ENCODE data around the gene FKBP1C. TPM values are rescaled to one million over a fixed set of nuclear protein-coding genes. Genes with fewer than 3 reads are reported as not detected.
A peak's percentile ranks its signal among the peaks of the same experiment; 100 is the strongest.
"Not testable (repeated sequence)": the region's sequence is repeated elsewhere in the genome, so short reads cannot be mapped to it uniquely, and the experiment has no call there.

The FKBP1C gene
- total RNA-seq (2014; rRNA removed; shearing (Covaris generic)) (0.10 and 0.16 TPM in 2 replicates), total RNA-seq (2022) (0.39 TPM in 1 of 2 replicates, not detected in the other), Bru-seq, nascent RNA (not detected), BruChase-seq, experiment 1, labeled RNA remaining after a 6-hour chase (percentile 25 among the genes with signal in this experiment), BruChase-seq, experiment 2, labeled RNA remaining after a 2-hour chase (not detected)
- long read RNA-seq = 0 reads

DNA sequence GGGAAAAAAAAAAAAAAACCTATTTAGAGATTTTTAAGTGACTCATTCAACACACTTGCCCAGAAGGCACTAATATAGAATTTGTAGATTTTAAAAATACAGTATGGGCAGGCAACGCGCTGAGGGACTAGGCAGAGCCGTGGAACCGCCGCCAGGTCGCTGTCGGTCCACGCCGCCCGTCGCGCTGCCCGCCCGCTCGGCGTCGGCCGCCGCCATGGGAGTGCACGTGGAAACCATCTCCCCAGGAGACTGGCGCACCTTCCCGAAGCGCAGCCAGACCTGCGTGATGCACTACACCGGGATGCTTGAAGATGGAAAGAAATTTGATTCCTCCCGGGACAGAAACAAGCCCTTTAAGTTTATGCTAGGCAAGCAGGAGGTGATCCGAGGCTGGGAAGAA lies at the start of gene FKBP1C:
FKBP1C (plus strand) TSS at position 127 of the 400 bp plus-strand sequence.
- intact Hi-C loops (cut with micrococcal nuclease; ENCODE audit: unreplicated experiment) = not testable (repeated sequence)

DNA sequence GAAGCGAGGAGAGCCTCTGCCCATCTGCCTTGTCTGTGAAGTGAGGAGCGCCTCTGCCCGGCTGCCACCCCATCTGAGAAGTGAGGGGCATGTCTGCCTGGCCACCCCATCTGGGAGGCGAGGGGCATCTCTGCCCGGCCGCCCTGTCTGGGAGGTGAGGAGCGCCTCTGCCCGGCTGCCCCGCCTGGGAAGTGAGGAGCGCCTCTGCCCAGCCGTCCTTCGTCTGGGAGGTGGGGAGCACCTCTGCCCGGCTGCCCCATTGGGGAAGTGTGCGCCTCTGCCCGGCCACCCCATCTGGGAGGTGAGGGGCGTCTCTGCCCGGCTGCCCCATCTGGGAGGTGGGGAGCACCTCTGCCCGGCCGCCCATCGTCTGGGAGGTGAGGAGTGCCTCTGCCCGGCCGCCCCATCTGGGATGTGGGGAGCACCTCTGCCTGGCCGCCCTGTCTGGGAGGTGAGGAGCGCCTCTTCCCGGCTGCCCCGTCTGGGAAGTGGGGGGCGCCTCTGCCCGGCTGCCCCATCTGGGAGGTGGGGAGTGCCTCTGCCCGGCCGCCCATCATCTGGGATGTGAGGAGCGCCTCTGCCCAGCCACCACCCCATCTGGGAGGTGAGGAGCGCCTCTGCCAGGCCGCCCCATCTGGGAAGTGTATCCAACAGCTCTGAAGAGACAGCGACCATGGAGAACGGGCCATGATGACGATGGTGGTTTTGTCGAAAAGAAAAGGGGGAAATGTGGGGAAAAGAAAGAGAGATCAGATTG lies 47.0 kb upstream of the FKBP1C start:
- H4K20me1 ChIP-seq (ENCODE audit: insufficient read depth, low read length); H2AFZ ChIP-seq (ENCODE audit: low read length); DNase-seq (ENCODE audit: low spot score); H3K9me3 ChIP-seq (ENCODE audit: low read length); H3K4me1 ChIP-seq (ENCODE audit: insufficient read depth, low read length, poor library complexity, severe bottlenecking); H3K4me2 ChIP-seq (ENCODE audit: low read length); BruUV-seq (replicated peaks); intact Hi-C loops (cut with micrococcal nuclease; ENCODE audit: unreplicated experiment); CTCF ChIA-PET (ENCODE audit: unreplicated experiment); H3K27ac ChIP-seq (ENCODE audit: low read depth, low read length, poor library complexity, severe bottlenecking); H3K9me2 ChIP-seq (ENCODE audit: insufficient read depth, low read length); H3K79me2 ChIP-seq (ENCODE audit: insufficient read depth, low read depth, low read length); POLR2A ChIA-PET; H3K4me3 ChIP-seq (ENCODE audit: low read depth, low read length, poor library complexity, severe bottlenecking); H3K36me3 ChIP-seq (ENCODE audit: insufficient read depth, low read length): not testable (repeated sequence)

More for the DNA sequence above, at the start of gene FKBP1C:
- CTCF ChIA-PET (ENCODE audit: unreplicated experiment); H3K36me3 ChIP-seq (ENCODE audit: insufficient read depth, low read length); H3K4me2 ChIP-seq (ENCODE audit: low read length); H3K9me2 ChIP-seq (ENCODE audit: insufficient read depth, low read length); H3K27ac ChIP-seq (ENCODE audit: low read depth, low read length, poor library complexity, severe bottlenecking); H4K20me1 ChIP-seq (ENCODE audit: insufficient read depth, low read length); H3K9me3 ChIP-seq (ENCODE audit: low read length); H3K79me2 ChIP-seq (ENCODE audit: insufficient read depth, low read depth, low read length); H3K4me1 ChIP-seq (ENCODE audit: insufficient read depth, low read length, poor library complexity, severe bottlenecking); POLR2A ChIA-PET; BruUV-seq (replicated peaks); DNase-seq (ENCODE audit: low spot score); H2AFZ ChIP-seq (ENCODE audit: low read length); H3K4me3 ChIP-seq (ENCODE audit: low read depth, low read length, poor library complexity, severe bottlenecking): not testable (repeated sequence)

DNA sequence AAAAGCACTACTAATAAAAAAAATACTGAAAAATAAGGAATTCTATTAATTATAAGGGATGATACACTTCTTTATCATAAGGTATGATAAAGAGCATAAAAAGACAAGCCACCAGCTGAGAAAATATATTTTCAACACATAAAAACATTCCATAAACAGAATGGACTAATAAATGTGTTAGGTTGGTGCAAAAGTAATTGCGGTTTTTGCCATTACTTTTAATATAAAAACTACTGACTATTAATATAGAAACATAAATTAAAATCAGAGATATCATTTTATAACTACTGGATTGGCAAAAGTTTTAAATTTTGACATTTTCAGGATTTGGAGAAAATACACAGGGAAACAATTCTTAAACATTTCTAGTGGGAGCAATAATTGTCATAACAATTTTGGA lies 37.1 kb upstream of the FKBP1C start:
- Histone ChIP-seq H3K9me3 (ENCODE audit: low read length) (no peaks in the 10 kb centered on the region), H2AFZ (ENCODE audit: low read length) (no peak overlapping the region), H3K4me1 (ENCODE audit: insufficient read depth, low read length, poor library complexity, severe bottlenecking) (no peaks in the 10 kb centered on the region), H3K27ac (ENCODE audit: low read depth, low read length, poor library complexity, severe bottlenecking) (no peak overlapping the region), H3K36me3 (ENCODE audit: insufficient read depth, low read length) (no peaks in the 10 kb centered on the region), H3K79me2 (ENCODE audit: insufficient read depth, low read depth, low read length) (no peaks in the 10 kb centered on the region), H3K4me2 (ENCODE audit: low read length) (no peak overlapping the region), H4K20me1 (ENCODE audit: insufficient read depth, low read length) (no peaks in the 10 kb centered on the region), H3K4me3 (ENCODE audit: low read depth, low read length, poor library complexity, severe bottlenecking) (no peak overlapping the region), H3K9me2 (ENCODE audit: insufficient read depth, low read length) (no peaks in the 10 kb centered on the region)
- TF ChIP-seq, protein P1, sequence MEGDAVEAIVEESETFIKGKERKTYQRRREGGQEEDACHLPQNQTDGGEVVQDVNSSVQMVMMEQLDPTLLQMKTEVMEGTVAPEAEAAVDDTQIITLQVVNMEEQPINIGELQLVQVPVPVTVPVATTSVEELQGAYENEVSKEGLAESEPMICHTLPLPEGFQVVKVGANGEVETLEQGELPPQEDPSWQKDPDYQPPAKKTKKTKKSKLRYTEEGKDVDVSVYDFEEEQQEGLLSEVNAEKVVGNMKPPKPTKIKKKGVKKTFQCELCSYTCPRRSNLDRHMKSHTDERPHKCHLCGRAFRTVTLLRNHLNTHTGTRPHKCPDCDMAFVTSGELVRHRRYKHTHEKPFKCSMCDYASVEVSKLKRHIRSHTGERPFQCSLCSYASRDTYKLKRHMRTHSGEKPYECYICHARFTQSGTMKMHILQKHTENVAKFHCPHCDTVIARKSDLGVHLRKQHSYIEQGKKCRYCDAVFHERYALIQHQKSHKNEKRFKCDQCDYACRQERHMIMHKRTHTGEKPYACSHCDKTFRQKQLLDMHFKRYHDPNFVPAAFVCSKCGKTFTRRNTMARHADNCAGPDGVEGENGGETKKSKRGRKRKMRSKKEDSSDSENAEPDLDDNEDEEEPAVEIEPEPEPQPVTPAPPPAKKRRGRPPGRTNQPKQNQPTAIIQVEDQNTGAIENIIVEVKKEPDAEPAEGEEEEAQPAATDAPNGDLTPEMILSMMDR (conservative IDR thresholded peaks at IDR 0.05; ENCODE audit: low read length) = no peak
- no peak for TF ChIP-seq EZH2phosphoT487 (IDR thresholded peaks at IDR 0.05; ENCODE audit: borderline replicate concordance, low read depth, low read length)
- POLR2A ChIA-PET = no interaction called here
- CTCF ChIA-PET (ENCODE audit: unreplicated experiment) = no interaction called here
- BruUV-seq (replicated peaks) = no TSS peak
- intact Hi-C loops (cut with micrococcal nuclease; ENCODE audit: unreplicated experiment) = no loop called here
- DNase-seq (ENCODE audit: low spot score) = no peak

Measured in OCI-LY7 (cell line).